Panc1 (cell line): ENCODE results near the gene FXR1. TPM values are rescaled to one million over a fixed set of nuclear protein-coding genes. Genes with fewer than 3 reads are reported as not detected.

Experiments
- ATAC-seq: fragments of 200-7000 bp; cut with Tn5 transposase; 2 replicates; pipeline ENCODE4 v1.9.1; 2020; ENCODE audit warnings: mild to moderate bottlenecking, moderate library complexity
- BruUV-seq: library from RNA; stranded (reverse); fragments of 400-500 nt; replicated peaks from 2 replicates; lab custom pipeline; 2021; lab: Mats Ljungman, UMichigan
- CTCF ChIA-PET: fragments of 300-600 bp; sonication (Branson Sonifier 250); formaldehyde crosslinking; loops from one replicate; lab custom pipeline; 2022; ENCODE audit warnings: antibody characterized with exemption; lab: Charles Lee
- POLR2A ChIA-PET: fragments of 300-600 bp; sonication (Branson Sonifier 250); formaldehyde crosslinking; loops from one replicate; lab custom pipeline; 2022; ENCODE audit warnings: antibody characterized with exemption; lab: Charles Lee
- DNase-seq: peaks from one replicate; pipeline ENCODE4 v3.0.0-alpha.2; 2010; ENCODE audit warnings: low read depth, low spot score
- H3K27ac ChIP-seq: 2 replicates; pipeline ENCODE4 v1.5.1; 2011; ENCODE audit warnings: mild to moderate bottlenecking, low read length, inconsistent platforms
- H3K27me3 ChIP-seq: fragments of 200-500 bp; sonication (Bioruptor generic); 2 replicates; pipeline ENCODE4 v1.6.0; 2014; ENCODE audit warnings: low read length, inconsistent platforms; ENCODE audit not compliant: control insufficient read depth, insufficient read depth
- H3K36me3 ChIP-seq: fragments of 200-500 bp; sonication (Bioruptor generic); 2 replicates; pipeline ENCODE4 v1.5.1; 2014; ENCODE audit warnings: inconsistent platforms, mild to moderate bottlenecking, low read length, moderate library complexity; ENCODE audit not compliant: control insufficient read depth, insufficient read depth
- H3K4me1 ChIP-seq: 2 replicates; pipeline ENCODE4 v1.5.1; 2011; ENCODE audit warnings: inconsistent platforms, mild to moderate bottlenecking, low read length, moderate library complexity; ENCODE audit not compliant: control insufficient read depth, insufficient read depth
- H3K4me3 ChIP-seq, 2 experiments: 2 replicates each; pipeline ENCODE4 v1.5.1; 2011 to 2012; ENCODE audit warnings: low read depth in 2 of 2, low read length in 2 of 2, mild to moderate bottlenecking in 2 of 2, inconsistent platforms in 1 of 2, moderate library complexity in 1 of 2
- H3K9me3 ChIP-seq: fragments of 200-500 bp; sonication (Bioruptor generic); 2 replicates; pipeline ENCODE4 v1.5.1; 2014; ENCODE audit warnings: low read depth, mild to moderate bottlenecking, inconsistent platforms, low read length, moderate library complexity; ENCODE audit not compliant: control insufficient read depth, insufficient read depth
- CTCF ChIP-seq: fragments of 450-650 bp; IDR thresholded peaks from 2 replicates; pipeline ENCODE4 v1.5.1; 2017; ENCODE audit warnings: mild to moderate bottlenecking
- POLR2AphosphoS5 ChIP-seq: IDR thresholded peaks from 2 replicates; pipeline ENCODE4 v1.6.1; 2012; ENCODE audit warnings: mild to moderate bottlenecking, low read depth, low read length, moderate library complexity
- REST ChIP-seq, 2 experiments: IDR thresholded peaks; 2 replicates each; pipeline ENCODE4 v1.6.1; 2011 to 2012; ENCODE audit warnings: low read depth in 2 of 2, control low read depth in 1 of 2, low read length in 1 of 2, mild to moderate bottlenecking in 1 of 2, moderate library complexity in 1 of 2; ENCODE audit not compliant: insufficient read depth in 1 of 2
- SIN3A ChIP-seq: IDR thresholded peaks from 2 replicates; pipeline ENCODE4 v1.6.1; 2012; ENCODE audit warnings: low read depth, mild to moderate bottlenecking, low read length, moderate library complexity, borderline replicate concordance; ENCODE audit not compliant: insufficient read depth
- TCF7L2 ChIP-seq: IDR thresholded peaks from 2 replicates; pipeline ENCODE4 v1.6.1; 2011; ENCODE audit warnings: mild to moderate bottlenecking, low read depth, low read length, inconsistent platforms
- in situ Hi-C: cut with HindIII; loops from 2 replicates; pipeline ENCODE4 v1.10.0; 2016; ENCODE audit warnings: low sequenced_read_pairs, low pct_unique_long_range_greater_than_20kb
- intact Hi-C: fragments of 100-400 bp; cut with micrococcal nuclease; formaldehyde crosslinking; loops from one replicate; pipeline ENCODE4 v1.10.0; 2022; ENCODE audit not compliant: unreplicated experiment
- total RNA-seq: library from RNA; stranded (reverse); gene quantifications from one replicate; pipeline ENCODE4 v1.2.1, GENCODE V29; 2021; ENCODE audit not compliant: unreplicated experiment

FXR1 gene
- total RNA-seq, 1 experiment from 2014 or later = 180 TPM

GRCh38 chr3:180909369-180910127, 2.9 kb upstream of the FXR1 start:
- Histone ChIP-seq H3K27ac (no peak overlapping the region), H3K4me3 (no peak overlapping the region), H3K4me1 (peaks cover 15% of the 10 kb centered on the region), H3K36me3 (peaks cover 4% of the 10 kb centered on the region; the same call in 1 of the 2 replicates), H3K27me3 (no peaks in the 10 kb centered on the region), H3K9me3 (peaks cover 4% of the 10 kb centered on the region; the same call in 1 of the 2 replicates)
- intact Hi-C loops = no loop called here
- in situ Hi-C loops = no loop called here
- ChIA-PET POLR2A (no interaction called here), CTCF (no interaction called here)
- BruUV-seq = no TSS peak
- DNase-seq (no peak), ATAC-seq (no peak)
- TF ChIP-seq REST (IDR thresholded peaks at IDR 0.05; ENCODE audit: insufficient read depth in 1 of 2, low read depth in 2 of 2, low read length in 1 of 2) (no peak), CTCF (no peak), TCF7L2 (no peak), POLR2AphosphoS5 (no peak), SIN3A (no peak)

GRCh38 chr3:180910823-180911222, 1.6 kb upstream of the FXR1 start:
- Histone ChIP-seq H3K9me3 (peaks cover 3% of the 10 kb centered on the region; the same call in 1 of the 2 replicates), H3K4me3 (no peak overlapping the region), H3K27me3 (no peaks in the 10 kb centered on the region), H3K4me1 (peaks cover 26% of the 10 kb centered on the region), H3K36me3 (peaks cover 12% of the 10 kb centered on the region), H3K27ac (no peak overlapping the region)
- BruUV-seq = no TSS peak
- TF ChIP-seq REST (IDR thresholded peaks at IDR 0.05; ENCODE audit: insufficient read depth in 1 of 2, low read depth in 2 of 2, low read length in 1 of 2) (no peak), SIN3A (no peak), CTCF (no peak), POLR2AphosphoS5 (no peak), TCF7L2 (no peak)
- ATAC-seq (no peak), DNase-seq (no peak)
- in situ Hi-C loops = no loop called here
- POLR2A ChIA-PET = interaction anchor here (0.6 kb wide), 1 partner anchor 1173 kb away, joined by 3 read pairs; no protein-coding TSS in a partner anchor
- CTCF ChIA-PET = interaction anchor here (1.0 kb wide), 1 partner anchor 12 kb away, joined by 3 read pairs; no protein-coding TSS in a partner anchor
- intact Hi-C loops = no loop called here
